ENCODE data around the gene UNCX. TPM values are rescaled to one million over a fixed set of nuclear protein-coding genes. Genes with fewer than 3 reads are reported as not detected.
"Not testable (repeated sequence)": the region's sequence is repeated elsewhere in the genome, so short reads cannot be mapped to it uniquely, and the experiment has no call there.

UNCX gene
- total and polyA plus RNA-seq, 9 of the 15 experiments (the other 6 are each of a cell fraction or from before 2014, with no cell fraction given), result not detected

DNA sequence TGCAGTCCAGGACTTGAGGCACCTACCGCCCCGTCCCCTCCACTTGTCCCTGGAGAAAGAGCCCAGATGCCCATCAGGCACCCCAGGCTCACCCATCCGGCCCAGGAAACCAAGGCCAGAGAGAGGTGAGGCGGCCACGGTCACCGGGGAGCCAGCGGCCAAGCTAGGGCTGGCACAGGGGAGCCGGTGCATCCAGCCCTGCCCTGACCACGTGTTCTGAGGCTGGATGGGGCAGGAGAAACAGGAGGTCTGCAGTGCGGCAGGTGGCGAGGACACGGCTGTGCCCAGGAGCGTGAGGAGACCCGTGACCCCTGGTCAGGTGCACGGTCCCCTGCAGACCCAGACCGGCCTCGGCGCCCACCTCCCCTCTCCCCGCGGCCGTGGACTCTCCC is 27.6 kb downstream of the UNCX start:
- ChIA-PET POLR2A (interaction anchor here (0.8 to 1.7 kb wide), 2 partner anchors 10 to 18 kb away, joined by 3 read pairs; no protein-coding TSS in a partner anchor), CTCF (ENCODE audit: low intra/inter-chr PET ratio) (no interaction called here)
- no peaks in the 10 kb centered on the region for H3K9me3 ChIP-seq (replicated peaks; ENCODE audit: control insufficient read depth, insufficient read depth, low read depth, low read length)
- FAIRE-seq, result no peak
- no peaks in the 10 kb centered on the region for H3K36me3 ChIP-seq (ENCODE audit: control insufficient read depth, insufficient read depth, low read length)
- no peak overlapping the region; a peak in 1 of 4 replicates for H3K9ac ChIP-seq (ENCODE audit: insufficient read depth in 1 of 2, low read depth in 2 of 2, low read length in 2 of 2)
- 1% methylated on average over 19 of the region's 21 CpGs for WGBS (ENCODE audit: insufficient coverage, low coverage, missing lambda C conversion rate)
- TF ChIP-seq, protein P1, sequence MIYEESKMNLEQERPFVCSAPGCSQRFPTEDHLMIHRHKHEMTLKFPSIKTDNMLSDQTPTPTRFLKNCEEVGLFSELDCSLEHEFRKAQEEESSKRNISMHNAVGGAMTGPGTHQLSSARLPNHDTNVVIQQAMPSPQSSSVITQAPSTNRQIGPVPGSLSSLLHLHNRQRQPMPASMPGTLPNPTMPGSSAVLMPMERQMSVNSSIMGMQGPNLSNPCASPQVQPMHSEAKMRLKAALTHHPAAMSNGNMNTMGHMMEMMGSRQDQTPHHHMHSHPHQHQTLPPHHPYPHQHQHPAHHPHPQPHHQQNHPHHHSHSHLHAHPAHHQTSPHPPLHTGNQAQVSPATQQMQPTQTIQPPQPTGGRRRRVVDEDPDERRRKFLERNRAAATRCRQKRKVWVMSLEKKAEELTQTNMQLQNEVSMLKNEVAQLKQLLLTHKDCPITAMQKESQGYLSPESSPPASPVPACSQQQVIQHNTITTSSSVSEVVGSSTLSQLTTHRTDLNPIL (CRISPR knock-in tag; IDR thresholded peaks at IDR 0.05), result no peak
- TF ChIP-seq, protein P2, sequence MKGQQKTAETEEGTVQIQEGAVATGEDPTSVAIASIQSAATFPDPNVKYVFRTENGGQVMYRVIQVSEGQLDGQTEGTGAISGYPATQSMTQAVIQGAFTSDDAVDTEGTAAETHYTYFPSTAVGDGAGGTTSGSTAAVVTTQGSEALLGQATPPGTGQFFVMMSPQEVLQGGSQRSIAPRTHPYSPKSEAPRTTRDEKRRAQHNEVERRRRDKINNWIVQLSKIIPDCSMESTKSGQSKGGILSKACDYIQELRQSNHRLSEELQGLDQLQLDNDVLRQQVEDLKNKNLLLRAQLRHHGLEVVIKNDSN (CRISPR knock-in tag; IDR thresholded peaks at IDR 0.05), result 0 out of 2 replicates have a peak, but pooled peaks have one; percentile 13
- TF ChIP-seq, protein P3, sequence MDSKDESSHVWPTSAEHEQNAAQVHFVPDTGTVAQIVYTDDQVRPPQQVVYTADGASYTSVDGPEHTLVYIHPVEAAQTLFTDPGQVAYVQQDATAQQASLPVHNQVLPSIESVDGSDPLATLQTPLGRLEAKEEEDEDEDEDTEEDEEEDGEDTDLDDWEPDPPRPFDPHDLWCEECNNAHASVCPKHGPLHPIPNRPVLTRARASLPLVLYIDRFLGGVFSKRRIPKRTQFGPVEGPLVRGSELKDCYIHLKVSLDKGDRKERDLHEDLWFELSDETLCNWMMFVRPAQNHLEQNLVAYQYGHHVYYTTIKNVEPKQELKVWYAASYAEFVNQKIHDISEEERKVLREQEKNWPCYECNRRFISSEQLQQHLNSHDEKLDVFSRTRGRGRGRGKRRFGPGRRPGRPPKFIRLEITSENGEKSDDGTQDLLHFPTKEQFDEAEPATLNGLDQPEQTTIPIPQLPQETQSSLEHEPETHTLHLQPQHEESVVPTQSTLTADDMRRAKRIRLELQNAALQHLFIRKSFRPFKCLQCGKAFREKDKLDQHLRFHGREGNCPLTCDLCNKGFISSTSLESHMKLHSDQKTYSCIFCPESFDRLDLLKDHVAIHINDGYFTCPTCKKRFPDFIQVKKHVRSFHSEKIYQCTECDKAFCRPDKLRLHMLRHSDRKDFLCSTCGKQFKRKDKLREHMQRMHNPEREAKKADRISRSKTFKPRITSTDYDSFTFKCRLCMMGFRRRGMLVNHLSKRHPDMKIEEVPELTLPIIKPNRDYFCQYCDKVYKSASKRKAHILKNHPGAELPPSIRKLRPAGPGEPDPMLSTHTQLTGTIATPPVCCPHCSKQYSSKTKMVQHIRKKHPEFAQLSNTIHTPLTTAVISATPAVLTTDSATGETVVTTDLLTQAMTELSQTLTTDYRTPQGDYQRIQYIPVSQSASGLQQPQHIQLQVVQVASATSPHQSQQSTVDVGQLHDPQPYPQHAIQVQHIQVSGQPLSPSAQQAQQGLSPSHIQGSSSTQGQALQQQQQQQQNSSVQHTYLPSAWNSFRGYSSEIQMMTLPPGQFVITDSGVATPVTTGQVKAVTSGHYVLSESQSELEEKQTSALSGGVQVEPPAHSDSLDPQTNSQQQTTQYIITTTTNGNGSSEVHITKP (IDR thresholded peaks at IDR 0.05; ENCODE audit: partially characterized antibody), result peak; percentile 40
- H3K9me1 ChIP-seq (ENCODE audit: control insufficient read depth, insufficient read depth, low read length), result no peaks in the 10 kb centered on the region
- H3K27me3 ChIP-seq (ENCODE audit: control insufficient read depth in 2 of 2, insufficient read depth in 2 of 2, low read length in 2 of 2), result peaks cover 22 to 80% of the 10 kb centered on the region in 2 experiments; a peak in 4 of 5 replicates
- H4K20me1 ChIP-seq (replicated peaks; ENCODE audit: control insufficient read depth, insufficient read depth, low read length), result peaks cover 4% of the 10 kb centered on the region; the same call in 1 of the 2 replicates
- H3K27ac ChIP-seq (ENCODE audit: extremely low read depth, low read depth, low read length), result no peak overlapping the region
- no peaks in the 10 kb centered on the region for H3K79me2 ChIP-seq (ENCODE audit: control insufficient read depth, insufficient read depth, low read length)
- no peak for ATAC-seq
- BruUV-seq (replicated peaks), result no TSS peak
- H3K4me2 ChIP-seq (ENCODE audit: insufficient read depth, low read length), result no peak overlapping the region
- in situ Hi-C loops (cut with MboI) (no loop called here), intact Hi-C loops (cut with micrococcal nuclease) (no loop called here)
- no peak overlapping the region for H3K4me3 ChIP-seq
- H3K4me1 ChIP-seq (replicated peaks in 1 of 2; ENCODE audit: control insufficient read depth in 2 of 2, insufficient read depth in 2 of 2, low read length in 2 of 2), result peaks cover 0 to 19% of the 10 kb centered on the region in 2 experiments; a peak in 2 of 5 replicates
- H2AFZ ChIP-seq (ENCODE audit: low read depth, low read length), result no peak overlapping the region
- DNase-seq (ENCODE audit: extremely low read depth in 1 of 4, low spot score in 3 of 4), result no peak

DNA sequence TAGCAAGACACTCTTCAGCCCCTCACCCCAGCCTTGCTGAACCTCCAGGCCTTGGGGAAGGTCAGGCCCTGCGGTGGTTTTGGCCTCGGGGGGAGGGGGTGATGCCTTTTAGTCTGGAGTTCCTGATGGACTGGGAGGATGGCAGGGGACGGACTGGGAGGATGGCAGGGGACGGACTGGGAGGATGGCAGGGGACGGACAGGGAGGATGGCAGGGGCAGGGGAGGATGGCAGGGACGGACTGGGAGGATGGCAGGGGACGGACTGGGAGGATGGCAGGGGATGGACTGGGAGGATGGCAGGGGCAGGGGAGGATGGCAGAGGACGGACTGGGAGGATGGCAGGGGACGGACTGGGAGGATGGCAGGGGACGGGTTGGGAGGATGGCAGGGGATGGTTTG is 28.4 kb downstream of the UNCX start:
- peaks cover 0 to 14% of the 10 kb centered on the region in 2 experiments; a peak in 2 of 5 replicates for H3K4me1 ChIP-seq (replicated peaks in 1 of 2; ENCODE audit: control insufficient read depth in 2 of 2, insufficient read depth in 2 of 2, low read length in 2 of 2)
- ATAC-seq; H3K9me1 ChIP-seq (ENCODE audit: control insufficient read depth, insufficient read depth, low read length); intact Hi-C loops (cut with micrococcal nuclease); H2AFZ ChIP-seq (ENCODE audit: low read depth, low read length); H3K79me2 ChIP-seq (ENCODE audit: control insufficient read depth, insufficient read depth, low read length); H3K4me3 ChIP-seq; H4K20me1 ChIP-seq (replicated peaks; ENCODE audit: control insufficient read depth, insufficient read depth, low read length); POLR2A ChIA-PET; H3K4me2 ChIP-seq (ENCODE audit: insufficient read depth, low read length); CTCF ChIA-PET (ENCODE audit: low intra/inter-chr PET ratio); H3K27ac ChIP-seq (ENCODE audit: extremely low read depth, low read depth, low read length); DNase-seq (ENCODE audit: extremely low read depth in 1 of 4, low spot score in 3 of 4); H3K9me3 ChIP-seq (replicated peaks; ENCODE audit: control insufficient read depth, insufficient read depth, low read depth, low read length); H3K36me3 ChIP-seq (ENCODE audit: control insufficient read depth, insufficient read depth, low read length); FAIRE-seq; BruUV-seq (replicated peaks); in situ Hi-C loops (cut with MboI): not testable (repeated sequence)
- peaks cover 18 to 72% of the 10 kb centered on the region in 2 experiments; a peak in 4 of 5 replicates for H3K27me3 ChIP-seq (ENCODE audit: control insufficient read depth in 2 of 2, insufficient read depth in 2 of 2, low read length in 2 of 2)
- H3K9ac ChIP-seq (ENCODE audit: insufficient read depth in 1 of 2, low read depth in 2 of 2, low read length in 2 of 2), result 0 out of 4 replicates have a peak overlapping the region, but pooled peaks of 1 of the 2 experiments have one; percentile 9
- WGBS (ENCODE audit: insufficient coverage, low coverage, missing lambda C conversion rate), result 5% methylated on average over 7 of the region's 10 CpGs
